ENCODE measurements around the gene SHROOM3.

SHROOM3 gene

DNA sequence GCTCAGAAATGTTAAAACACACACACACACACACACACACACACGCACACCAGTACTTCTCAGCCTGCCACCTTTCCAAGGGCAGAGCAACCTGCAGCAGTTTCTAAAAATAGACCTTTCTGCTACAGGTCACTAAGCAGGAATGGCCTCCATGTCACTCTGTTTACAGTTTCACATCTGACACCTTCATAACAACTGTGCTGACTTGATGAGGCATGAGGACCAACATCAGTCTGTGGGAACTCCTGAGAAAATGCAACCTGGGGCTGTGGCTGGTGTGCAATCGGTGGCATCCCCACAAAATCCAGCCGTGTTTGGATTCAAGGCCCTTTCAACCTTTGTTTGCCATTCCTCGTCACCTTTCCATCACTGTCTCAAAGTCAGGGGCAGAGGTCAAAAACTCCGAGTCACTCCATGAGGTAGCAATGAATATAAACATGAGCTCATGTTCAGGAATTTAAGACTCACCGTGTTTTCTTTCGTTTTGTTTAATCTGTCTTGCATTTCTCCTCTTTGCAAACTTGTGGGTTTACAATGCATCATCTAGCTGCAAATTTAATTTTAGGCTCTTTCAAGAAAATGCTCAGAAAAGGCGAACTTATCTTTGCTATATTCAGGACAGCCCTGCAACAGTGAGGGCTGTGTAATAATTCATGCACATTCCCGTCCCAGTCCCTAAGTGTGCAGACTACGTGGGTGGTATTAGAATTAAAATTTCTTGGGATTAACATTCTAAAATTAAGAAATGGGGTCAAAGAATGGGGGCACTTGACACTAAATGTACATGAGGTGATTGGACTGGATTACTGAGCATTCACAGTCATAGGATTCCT, 135.3 kb downstream of the SHROOM3 start:
- DNase-seq (ENCODE audit: low spot score) = no peak

DNA sequence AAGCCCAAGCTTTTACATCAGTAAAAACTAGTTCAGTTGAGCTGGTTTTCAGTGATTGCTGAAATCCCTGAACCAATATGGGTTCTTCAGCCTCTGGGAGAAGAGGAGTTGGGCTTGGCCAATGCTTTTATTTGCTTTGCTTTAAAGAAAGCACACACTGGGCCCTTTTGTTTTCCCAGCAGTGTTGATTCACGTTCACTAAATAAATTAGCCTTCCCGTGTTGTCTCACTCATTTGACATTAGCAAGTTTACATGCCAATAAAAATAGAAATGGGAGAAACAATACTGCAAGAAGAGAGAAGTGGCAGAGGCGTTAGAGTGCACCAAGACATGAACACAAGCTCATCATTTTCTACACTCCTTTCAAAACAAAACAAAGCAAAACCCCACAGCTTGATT, 136.2 kb downstream of the SHROOM3 start:
- no peak for DNase-seq (ENCODE audit: low spot score)

DNA sequence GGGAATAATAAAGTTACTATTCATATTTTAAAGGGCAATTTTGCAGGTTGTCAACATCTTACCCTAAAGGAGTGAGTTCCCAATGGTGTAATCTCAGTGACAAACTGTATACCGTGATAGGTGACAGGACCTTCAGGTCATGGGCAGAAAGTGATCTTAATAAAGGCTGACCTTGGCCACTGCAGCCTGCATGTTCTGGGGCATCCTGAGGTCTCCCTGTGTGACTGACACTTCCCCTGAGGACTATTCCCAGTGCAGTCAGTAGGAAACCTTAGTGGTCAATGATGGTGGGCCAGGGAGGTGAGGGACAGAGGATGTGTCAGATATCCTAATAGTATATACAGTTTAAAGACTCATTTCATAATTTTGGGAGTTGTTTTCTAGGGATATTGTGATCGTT, 137.2 kb downstream of the SHROOM3 start:
- no peak for DNase-seq (ENCODE audit: low spot score)

DNA sequence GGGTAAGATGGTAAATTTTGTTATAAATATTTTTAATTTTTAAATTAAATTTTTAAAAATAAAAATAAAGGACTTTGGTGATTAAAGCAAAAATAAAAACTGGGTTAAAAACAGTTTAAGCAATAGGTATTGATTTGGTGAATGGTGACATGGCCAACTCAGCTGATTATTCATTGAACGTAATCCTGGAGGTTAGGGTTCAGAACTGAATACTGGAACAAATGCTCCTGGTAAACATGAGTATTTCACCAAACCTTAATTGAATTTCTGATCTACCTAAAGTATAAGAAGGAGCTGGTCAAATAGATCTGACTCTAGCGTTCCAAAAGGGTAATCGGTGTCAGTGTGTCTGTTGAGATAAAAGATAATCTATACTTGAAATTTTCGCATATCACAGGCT, 141.8 kb downstream of the SHROOM3 start:
- DNase-seq (ENCODE audit: low spot score) = no peak

DNA sequence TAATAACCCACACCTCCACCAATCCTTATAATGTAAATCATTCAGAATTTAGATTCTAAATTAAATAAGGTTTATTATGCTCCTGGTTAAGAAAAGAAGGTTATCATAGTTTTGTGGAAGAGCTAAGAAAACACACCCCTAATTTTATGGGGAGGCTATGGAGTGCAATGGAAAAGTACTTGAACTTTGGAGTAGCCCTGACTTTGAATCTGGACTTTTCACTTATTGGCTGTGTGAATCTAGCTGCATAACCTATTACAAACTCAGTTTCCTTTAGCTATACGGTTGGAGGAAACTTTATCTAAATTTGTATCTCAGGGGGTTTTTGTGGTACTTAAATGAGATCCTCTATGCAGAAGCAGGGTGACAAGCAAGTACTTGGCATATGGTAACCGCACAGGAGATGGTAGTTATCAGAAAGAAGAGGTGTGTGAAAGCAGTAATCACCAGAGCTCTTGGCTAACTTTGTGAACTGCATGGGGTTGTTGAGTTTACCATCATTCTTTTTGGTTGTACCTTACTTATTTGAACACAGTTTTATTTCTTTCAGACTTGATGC, 143.1 kb downstream of the SHROOM3 start:
- DNase-seq (ENCODE audit: low spot score) = no peak

DNA sequence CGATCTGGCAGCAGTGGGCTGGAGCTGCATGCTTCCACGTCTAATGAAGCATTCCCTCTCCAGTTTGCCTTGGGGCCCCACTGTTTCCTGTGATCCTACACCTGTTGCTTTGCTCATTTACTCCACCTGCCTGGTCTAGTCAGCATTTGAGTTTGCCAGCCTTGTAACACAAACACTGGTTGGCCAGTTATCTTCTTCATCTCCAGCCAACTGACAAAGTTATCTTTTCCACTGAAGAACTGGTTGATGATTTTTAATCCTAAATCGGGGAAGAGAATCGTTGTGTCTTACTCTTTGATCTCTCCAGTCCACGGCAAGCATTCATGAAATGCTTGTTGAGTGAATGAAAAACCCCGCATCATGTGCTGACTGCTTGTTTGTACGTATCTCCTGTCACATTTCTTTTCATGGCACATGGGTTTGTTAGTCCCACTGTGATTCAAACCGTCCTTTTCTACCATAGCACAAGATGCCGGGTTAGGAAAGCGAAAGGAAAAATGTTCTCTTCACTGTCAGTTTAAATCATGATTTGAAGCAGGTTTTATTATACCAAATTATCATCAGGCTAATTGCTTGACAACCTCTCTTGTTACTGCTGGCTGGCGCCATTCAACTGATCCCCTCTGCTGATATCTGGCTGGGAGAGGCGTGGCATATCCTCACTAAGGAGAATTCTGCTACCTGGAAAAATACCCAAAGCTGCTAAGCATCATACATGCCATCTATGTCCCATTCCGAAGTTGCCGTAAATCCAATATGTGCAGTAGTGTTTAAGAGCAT, 144.8 kb downstream of the SHROOM3 start:
- DNase-seq (ENCODE audit: low spot score) = no peak

DNA sequence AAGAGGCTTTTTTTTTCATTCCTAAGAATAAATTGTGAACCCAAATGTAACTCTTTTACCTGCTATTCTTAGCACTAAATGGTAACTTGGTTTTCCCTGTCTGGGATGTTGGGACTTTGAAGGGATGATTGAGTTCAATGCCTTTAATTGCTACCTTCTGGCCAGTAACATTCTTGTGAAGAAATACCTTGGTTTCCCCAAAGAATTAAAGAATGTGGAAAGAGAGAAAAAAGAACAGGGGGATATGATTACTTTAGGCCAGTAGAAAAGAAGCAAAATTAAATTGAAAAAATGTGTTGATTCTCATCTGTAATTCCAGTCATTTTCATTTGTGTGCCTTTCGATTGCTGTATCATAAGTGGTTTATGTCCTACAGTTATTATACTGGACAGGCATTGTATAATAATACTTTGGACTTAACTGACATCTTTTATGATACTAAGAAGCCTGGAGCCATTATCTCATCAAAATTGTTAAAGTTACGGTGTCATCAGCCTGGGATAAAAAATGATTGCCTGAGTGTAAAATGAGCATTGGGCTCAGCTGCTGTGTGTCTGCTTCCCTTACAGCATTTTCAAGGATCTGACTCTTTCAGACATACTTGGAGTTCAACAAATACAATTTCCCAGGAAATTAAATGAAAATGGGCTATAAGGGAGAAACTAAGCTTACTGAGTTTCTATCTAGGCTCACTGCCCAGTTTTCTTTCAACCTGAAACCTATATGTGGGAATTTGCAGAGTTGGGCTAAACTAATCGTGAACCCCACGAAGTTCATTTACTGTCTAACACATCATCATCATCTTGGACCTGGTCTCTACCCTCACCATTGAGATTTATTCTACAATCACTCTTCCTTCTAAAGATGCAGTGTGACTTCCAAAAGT, 146.3 kb downstream of the SHROOM3 start:
- DNase-seq (ENCODE audit: low spot score) = no peak

DNA sequence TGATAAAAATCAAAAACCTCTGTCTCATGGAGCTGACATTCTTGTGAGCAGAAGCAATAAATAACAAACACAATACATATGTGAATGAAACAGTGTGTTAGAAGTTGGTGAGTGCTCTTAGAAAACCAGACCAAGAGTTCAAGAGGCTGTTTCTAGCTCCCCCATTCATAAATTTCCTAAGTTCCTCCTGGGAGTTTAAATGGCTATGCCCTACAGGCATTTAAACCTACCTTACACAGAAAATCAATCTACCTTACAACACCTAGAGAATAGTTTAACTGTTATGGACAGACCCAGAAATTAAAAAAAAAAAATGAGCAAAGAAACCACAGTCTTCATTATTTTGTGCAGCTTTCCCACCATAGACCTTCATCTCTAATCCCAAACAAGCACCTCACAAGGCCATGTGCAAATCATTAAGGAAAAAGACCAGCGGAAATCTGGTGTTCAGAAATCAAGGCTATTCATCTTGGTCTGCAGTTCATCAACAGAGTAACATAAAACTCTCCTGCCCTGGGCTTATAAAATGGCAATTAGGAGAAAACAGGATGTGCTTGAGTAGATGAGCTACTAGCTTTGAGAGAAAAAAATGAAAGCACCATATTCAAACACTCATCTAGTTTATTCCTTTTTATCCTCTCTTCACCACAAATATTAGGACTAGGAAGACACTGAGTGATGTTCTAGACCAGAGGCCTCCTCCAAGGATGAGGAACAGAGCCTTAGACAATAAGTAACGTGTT, 147.2 kb downstream of the SHROOM3 start:
- no peak for DNase-seq (ENCODE audit: low spot score)

DNA sequence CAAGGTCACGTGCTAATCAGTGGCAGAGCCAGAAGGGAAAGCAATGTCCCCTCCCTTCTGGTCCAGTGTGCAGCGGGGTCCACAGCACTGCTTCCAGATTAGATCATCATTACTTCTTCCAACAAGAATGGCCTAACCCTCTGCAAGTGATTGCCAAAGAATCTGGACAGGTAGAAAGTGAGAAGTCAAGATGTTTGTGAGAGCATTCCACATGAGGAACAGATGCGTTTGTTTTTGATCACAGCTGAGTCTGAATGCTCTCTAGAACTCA, 147.7 kb downstream of the SHROOM3 start:
- no peak for DNase-seq (ENCODE audit: low spot score)

DNA sequence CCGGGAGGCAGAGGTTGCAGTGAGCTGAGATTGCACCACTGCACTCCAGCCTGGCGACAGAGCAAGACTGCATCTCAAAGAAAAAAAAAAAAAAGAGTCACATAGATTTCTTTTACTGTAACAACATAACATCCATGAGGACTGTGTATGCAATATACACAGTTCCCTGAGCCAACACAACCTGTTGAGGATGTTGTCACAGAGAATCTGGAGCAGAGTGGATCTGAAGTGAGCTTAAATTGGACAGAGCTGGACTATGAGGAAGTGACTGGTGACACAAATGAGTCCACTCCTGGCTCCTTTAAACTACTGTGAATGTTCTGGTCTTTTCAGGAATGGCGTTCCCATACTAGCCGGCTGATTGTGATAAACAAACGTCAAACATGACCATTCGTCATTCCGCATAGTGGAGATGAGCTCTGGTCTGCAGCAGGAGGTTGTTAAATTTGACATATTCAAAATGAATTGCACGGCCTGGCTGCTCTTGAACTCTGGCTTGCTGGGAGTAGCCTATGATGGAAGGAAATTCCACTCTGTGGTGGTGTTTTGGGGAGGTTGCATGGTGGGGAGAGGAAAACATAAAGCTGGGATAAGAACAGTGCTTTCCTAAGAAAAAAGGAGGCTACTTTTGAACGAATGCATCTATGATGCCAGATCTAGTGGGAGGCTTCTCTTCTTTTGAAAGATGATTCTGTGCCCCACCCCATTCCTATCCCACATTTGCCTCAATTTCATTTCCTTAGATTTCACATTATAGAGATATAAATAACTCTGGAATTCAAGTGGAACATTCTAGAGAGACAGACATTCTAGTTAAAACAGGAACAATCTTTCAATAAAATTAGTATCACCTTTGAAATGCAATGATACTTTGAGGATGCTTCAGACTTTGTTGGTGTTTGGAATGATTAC, 149.5 kb downstream of the SHROOM3 start:
- DNase-seq (ENCODE audit: low spot score) = no peak

DNA sequence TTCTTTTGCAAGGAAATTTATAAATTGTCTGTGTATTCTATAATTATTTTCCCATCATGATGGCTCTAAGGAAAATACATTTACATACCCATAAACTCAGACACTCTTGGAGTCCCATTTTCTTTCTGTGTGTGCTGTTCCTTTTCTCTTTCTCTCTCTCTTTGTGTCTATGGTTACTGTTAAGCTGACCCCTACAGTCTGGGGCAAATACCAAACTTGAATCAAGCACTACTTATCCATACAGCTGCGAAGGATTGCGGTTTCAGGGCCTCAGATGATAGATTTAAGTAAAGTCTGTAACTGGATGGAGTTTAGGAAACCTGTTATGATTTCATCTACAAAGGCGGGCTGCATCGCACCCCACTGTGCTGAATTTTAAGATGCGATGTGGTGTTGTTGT, 150.2 kb downstream of the SHROOM3 start:
- DNase-seq (ENCODE audit: low spot score) = no peak

DNA sequence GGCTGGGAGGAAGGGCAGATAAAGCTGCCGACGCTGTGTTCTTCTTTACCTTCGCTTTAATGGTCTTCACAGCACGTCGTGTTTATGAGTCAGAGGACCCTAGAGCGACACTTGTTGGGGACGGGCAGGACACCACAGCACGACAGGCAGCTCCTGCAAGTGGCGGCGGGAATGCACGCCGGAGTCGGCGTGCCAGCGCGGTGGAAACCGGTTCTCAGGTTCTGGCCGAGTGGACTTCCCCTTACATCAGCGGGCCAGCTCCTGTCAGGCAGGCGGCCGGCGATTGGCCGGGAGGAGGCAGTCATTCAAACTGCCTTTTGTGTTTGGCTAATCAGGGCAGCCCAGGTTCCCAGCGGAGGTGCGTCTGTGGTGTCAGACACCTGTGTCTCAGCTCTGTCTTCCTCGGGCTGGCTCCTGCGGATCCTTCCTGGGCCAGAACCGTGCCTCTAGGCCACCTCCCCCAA, 150.9 kb downstream of the SHROOM3 start:
- DNase-seq (ENCODE audit: low spot score) = peak; percentile 32

DNA sequence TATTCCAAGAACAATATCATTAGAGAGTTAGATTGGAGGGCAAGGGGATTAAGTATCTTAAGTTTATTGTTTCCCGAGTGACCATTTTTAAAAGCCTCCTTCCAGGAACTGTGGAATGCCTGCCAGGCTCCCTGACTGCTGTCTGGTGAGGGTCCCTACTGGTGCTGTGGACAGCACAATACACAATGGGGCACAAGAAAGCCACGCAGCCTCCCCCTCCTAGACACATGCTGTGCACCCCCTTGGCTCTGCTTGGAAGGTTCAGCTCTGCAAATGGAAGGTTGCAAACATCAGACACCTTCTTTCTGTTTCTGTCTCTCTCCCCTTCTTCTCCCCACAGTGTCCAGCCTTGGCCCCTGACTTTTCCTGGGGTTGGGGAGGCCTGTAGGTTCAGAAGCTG, 153.2 kb downstream of the SHROOM3 start:
- DNase-seq (ENCODE audit: low spot score) = no peak

DNA sequence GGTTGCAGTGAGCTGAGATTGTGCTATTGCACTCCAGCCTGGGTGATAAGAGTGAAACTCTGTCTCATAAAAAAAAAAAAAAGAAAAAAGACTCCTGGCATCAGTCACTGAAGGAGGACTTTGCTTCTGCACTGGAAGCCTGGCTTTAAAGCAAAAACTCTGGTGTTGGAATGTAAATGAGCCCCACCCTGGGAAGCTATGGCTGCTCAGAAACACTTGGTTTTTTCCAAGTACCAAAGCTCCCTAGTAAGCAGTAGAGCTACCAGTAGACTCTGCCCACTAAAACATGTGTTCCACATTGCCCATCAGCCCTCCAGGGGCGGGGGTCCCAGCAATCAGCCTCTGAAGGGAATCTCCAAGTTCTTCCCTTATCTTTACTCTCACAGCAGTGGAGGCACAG, 154.4 kb downstream of the SHROOM3 start:
- DNase-seq (ENCODE audit: low spot score) = no peak

DNA sequence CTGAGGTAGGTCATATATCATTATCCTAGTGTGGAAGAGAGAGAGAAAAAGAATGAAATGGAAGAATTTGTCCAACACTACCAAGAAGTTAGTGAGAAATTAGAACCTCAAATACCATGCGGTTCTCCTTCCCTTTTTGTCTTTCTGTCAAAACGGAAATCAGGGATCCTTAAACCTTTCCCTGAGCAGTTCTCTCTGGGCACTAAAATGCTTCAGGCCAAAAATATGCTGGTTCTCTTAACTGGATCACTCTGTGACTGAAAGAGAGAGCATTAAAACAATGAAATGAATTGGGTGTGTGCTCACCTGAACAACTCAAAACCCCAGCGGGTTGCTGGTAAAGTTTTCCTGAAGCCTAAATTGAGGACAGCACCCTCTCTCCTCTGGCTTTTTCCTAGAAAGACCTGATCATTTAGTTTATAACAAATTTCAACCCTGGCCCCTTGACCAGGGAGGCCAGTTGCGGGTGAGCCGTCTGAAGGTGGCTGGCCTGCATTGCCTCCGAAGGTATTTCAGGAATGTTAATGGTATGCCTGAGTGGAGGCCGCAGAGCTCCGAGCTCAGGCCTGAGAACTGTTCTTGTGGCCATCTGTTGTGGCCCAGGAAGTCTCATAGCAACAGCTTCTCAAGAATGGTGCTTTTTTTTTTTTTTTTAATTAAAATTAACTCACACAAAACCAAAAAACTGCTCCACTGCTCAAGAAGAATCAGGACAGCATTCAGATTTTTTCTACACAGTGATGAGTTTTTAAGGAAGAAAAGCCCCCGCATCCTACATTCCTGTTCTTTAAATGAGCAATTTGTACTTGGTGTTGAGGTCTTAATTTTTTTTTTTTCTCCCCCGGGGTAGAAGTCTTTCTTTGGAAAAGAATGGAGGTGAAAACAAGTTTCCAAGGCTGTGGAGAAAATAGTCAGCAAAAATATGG, 155.1 kb downstream of the SHROOM3 start:
- DNase-seq (ENCODE audit: low spot score) = no peak

DNA sequence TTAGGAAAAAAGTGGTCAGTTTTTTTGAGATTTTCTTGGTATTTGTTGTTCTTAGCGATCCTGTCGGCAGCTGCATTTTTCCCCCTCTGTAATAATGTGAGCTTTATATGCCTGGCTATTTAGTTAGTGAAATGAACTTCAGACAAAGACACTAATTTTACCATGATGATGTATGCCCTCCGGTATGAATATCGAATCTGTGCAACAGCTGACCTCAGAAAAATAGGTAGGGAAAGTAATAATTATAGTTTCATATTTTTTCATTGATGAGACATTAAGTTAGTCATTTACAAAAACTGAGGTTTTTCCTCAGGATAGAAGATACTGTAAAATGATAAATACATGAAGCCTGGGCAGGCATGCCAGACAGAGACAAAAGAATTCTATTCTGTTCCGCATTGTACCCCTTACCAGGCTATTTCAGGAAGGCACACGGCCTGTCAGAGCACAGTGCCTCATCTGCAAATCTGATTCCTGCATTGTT, 155.8 kb downstream of the SHROOM3 start:
- DNase-seq (ENCODE audit: low spot score) = no peak

DNA sequence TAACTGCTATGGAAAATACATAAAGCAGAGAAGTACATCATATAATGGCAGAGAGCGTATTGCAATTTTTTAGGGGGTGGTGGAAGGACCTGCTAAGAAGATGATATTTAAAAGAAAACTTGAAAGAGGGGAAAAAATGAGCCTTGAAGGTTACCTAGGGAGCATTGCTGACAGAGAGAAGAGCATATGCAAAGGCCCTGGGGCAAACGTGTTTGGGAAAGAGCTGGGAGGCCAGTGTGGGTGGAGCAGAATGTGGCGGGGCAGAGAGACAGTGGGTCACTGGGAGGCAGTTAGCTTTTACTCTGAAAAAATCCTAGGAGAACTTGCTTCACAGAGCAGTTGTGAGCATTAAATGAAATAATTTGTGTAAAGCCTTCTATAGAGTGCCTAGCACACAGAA, 157.0 kb downstream of the SHROOM3 start:
- no peak for DNase-seq (ENCODE audit: low spot score)

DNA sequence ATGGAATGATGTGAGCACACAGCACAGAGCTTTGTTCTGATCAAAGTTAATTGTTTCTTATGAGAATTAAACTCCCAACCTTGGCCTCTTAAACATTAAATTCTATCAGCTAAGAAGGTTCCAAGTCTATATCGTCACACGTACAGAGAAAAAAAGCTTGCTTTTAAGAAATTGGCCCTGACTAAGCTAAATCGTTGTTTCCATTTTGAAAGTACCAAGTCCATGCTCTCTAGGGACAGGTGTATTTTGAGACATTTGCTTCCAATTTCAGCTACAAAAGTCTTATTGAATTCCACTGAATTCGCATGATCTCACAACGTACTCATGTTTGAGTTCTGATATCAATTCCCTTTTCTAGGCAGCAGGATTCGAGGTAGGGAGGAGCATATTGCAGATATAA, 157.4 kb downstream of the SHROOM3 start:
- DNase-seq (ENCODE audit: low spot score) = no peak

DNA sequence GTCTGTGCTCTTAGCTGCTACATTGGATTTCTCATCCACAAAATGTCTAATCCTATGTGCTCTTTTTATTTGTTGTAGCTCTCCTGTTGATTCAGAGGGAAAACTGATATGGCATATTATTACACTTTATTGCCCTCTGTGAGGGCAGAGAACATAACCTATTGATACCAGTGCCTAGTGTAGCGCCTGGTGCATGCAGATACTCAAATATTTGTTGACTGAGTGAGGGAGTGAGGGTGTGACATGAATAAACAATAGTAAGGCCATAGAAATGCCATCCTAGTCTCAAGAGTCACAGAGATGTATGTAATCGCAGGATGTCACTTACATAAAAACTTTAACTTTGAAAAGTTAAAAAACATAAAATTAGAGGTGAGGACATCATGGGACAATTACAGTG, 159.1 kb downstream of the SHROOM3 start:
- no peak for DNase-seq (ENCODE audit: low spot score)

Measured in D341Med (cell line).